IMR-90 (cell line): ENCODE measurements around the gene SIAH3.

Experiments used
- BHLHE40 ChIP-seq: fragments of 150-350 bp; IDR thresholded peaks from 2 replicates; pipeline ENCODE4 v1.6.1; 2016; ENCODE audit warnings: mild to moderate bottlenecking, low read depth, low read length
- CEBPB ChIP-seq: IDR thresholded peaks from 2 replicates; pipeline ENCODE4 v1.6.1; 2012; ENCODE audit warnings: low read depth, low read length, improper control_type of control experiment
- MAFK ChIP-seq: IDR thresholded peaks from 2 replicates; pipeline ENCODE4 v1.6.1; 2012; ENCODE audit warnings: low read depth, low read length, improper control_type of control experiment
- MXI1 ChIP-seq: IDR thresholded peaks from 2 replicates; pipeline ENCODE4 v1.6.1; 2012; ENCODE audit warnings: low read depth, mild to moderate bottlenecking, low read length, moderate library complexity, borderline replicate concordance
- POLR2A ChIP-seq: IDR thresholded peaks from 2 replicates; pipeline ENCODE4 v1.6.1; 2012; ENCODE audit warnings: mild to moderate bottlenecking, low read depth, low read length
- RAD21 ChIP-seq: IDR thresholded peaks from 2 replicates; pipeline ENCODE4 v1.6.1; 2012; ENCODE audit warnings: low read length, improper control_type of control experiment
- RFX5 ChIP-seq: IDR thresholded peaks from 2 replicates; pipeline ENCODE4 v1.8.0; 2012; ENCODE audit warnings: low read depth, mild to moderate bottlenecking, low read length, moderate library complexity
- TF ChIP-seq, protein P1 (sequence below): fragments of 150-350 bp; IDR thresholded peaks from 2 replicates; pipeline ENCODE4 v1.6.1; 2016; ENCODE audit warnings: low read depth, mild to moderate bottlenecking, low read length, moderate library complexity, borderline replicate concordance
- TF ChIP-seq, protein P2 (sequence below): conservative IDR thresholded peaks from 2 replicates; pipeline ENCODE4 v1.5.1; 2012; ENCODE audit warnings: mild to moderate bottlenecking, low read depth, low read length, improper control_type of control experiment
- TF ChIP-seq, protein P3 (sequence below): fragments of 150-350 bp; IDR thresholded peaks from 2 replicates; pipeline ENCODE4 v1.6.1; 2017; ENCODE audit warnings: mild to moderate bottlenecking, antibody characterized with exemption, low read length, low read depth

DNA sequence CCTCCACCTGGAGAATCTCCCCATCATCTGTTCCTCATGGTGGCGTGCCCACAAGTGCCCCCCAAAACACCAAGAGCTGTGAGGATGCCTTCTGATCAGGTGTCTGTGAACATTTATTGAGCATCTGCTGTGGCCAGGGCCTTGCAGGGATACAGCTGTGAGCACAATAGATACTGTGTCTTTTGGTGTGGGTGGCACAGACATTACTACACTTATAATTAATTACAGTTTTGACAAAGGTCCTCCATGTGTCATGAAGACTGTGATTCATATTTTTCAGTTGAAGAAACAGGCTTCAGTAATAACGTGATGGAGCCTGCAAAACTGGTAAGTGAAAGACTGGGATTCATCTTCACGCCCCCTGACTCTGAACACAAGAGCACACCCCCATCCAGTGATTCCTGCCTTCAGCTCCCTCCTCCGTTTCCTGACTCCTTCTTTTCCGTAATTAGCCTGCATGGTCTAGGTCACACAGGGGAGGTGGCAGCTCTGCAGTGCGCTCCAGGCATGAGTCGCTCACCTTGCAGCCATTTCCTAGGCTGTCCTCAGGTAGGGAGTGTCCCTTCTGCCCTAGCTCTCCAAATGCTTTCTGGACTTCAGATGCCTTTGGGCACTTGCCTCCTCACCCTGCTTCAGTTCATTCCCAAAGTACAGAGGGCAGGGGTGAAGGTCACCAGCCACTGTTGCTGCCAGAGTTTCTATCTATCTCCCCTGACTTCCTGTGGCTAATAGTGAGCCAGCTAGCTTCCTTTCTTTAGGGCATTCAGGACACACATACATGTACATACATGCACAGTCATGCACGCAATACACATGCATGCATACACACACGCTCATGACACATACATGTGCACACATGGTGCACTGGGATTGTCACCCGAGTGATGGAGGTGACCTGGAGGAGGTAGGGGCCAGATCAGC is 66.5 kb downstream of the SIAH3 start:
- no peak for TF ChIP-seq POLR2A
- TF ChIP-seq RFX5, result no peak
- TF ChIP-seq RAD21, result no peak
- TF ChIP-seq, protein P1, sequence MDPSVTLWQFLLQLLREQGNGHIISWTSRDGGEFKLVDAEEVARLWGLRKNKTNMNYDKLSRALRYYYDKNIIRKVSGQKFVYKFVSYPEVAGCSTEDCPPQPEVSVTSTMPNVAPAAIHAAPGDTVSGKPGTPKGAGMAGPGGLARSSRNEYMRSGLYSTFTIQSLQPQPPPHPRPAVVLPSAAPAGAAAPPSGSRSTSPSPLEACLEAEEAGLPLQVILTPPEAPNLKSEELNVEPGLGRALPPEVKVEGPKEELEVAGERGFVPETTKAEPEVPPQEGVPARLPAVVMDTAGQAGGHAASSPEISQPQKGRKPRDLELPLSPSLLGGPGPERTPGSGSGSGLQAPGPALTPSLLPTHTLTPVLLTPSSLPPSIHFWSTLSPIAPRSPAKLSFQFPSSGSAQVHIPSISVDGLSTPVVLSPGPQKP, result no peak
- TF ChIP-seq, protein P2, sequence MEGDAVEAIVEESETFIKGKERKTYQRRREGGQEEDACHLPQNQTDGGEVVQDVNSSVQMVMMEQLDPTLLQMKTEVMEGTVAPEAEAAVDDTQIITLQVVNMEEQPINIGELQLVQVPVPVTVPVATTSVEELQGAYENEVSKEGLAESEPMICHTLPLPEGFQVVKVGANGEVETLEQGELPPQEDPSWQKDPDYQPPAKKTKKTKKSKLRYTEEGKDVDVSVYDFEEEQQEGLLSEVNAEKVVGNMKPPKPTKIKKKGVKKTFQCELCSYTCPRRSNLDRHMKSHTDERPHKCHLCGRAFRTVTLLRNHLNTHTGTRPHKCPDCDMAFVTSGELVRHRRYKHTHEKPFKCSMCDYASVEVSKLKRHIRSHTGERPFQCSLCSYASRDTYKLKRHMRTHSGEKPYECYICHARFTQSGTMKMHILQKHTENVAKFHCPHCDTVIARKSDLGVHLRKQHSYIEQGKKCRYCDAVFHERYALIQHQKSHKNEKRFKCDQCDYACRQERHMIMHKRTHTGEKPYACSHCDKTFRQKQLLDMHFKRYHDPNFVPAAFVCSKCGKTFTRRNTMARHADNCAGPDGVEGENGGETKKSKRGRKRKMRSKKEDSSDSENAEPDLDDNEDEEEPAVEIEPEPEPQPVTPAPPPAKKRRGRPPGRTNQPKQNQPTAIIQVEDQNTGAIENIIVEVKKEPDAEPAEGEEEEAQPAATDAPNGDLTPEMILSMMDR, result no peak
- TF ChIP-seq MXI1, result no peak
- TF ChIP-seq, protein P3, sequence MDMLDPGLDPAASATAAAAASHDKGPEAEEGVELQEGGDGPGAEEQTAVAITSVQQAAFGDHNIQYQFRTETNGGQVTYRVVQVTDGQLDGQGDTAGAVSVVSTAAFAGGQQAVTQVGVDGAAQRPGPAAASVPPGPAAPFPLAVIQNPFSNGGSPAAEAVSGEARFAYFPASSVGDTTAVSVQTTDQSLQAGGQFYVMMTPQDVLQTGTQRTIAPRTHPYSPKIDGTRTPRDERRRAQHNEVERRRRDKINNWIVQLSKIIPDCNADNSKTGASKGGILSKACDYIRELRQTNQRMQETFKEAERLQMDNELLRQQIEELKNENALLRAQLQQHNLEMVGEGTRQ, result no peak
- TF ChIP-seq MAFK, result no peak
- no peak for TF ChIP-seq CEBPB
- no peak for TF ChIP-seq BHLHE40
